RWPE1 (cell line): ENCODE data around the gene S100A5.
A peak's percentile ranks its signal among the peaks of the same experiment; 100 is the strongest.

Experiments
- CTCF ChIA-PET: fragments of 350-600 bp; sonication (Branson Sonifier 250); formaldehyde crosslinking; extraction: SDS; loops from one replicate; lab custom pipeline; 2021; lab: Yijun Ruan, JAX
- POLR2A ChIA-PET: fragments of 400-600 bp; formaldehyde crosslinking; extraction: SDS; loops from one replicate; lab custom pipeline; 2020; ENCODE audit warnings: antibody characterized with exemption; ENCODE audit not compliant: low non-redundant PET; lab: Yijun Ruan, JAX
- DNase-seq: peaks from one replicate; pipeline ENCODE4 v3.0.0; 2012; ENCODE audit warnings: low spot score
- H3K27ac ChIP-seq: fragments of 450-650 bp; 2 replicates; pipeline ENCODE4 v1.5.1; 2017
- CTCF ChIP-seq: fragments of 450-650 bp; conservative IDR thresholded peaks from 2 replicates; pipeline ENCODE4 v1.5.1; 2017; ENCODE audit warnings: low read depth, mild to moderate bottlenecking

The S100A5 gene

DNA sequence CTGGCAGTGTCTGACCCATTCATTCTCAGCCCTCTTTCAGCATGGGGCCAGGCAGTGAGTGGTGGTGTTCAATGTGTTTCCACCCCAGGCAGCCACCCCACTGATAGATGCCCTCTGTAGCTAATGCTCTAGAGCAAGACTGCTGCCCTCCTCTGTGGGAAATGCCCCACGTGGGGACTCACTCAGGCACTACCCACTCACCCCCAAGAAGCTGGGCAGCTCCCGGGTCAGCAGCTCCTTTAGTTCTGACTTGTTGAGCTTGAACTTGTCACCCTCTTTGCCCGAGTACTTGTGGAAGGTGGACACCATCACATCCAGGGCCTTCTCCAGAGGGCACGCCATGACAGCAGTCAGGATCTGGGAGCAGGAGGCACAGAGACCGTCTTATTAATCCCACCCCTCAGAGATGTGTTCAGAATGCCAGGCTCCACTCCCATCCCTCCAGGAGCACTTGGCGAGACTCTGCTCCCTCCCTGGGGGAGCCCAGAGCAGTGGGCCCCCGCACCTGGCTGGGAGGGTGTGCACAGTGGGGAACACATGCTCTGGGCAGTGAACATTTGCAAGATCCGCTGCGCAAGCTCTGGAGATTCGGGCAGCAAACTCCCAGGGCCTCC is 3.8 kb upstream of the S100A5 start:
- no peak for DNase-seq
- no peak for TF ChIP-seq CTCF
- peak overlapping the region; percentile 96 for H3K27ac ChIP-seq
- ChIA-PET POLR2A (interaction anchor here (0.9 to 1.5 kb wide), 2 partner anchors 10 to 19 kb away, joined by 3 to 6 read pairs; no protein-coding TSS in a partner anchor), CTCF (interaction anchor here (0.9 to 1.6 kb wide), 3 partner anchors 23 to 73 kb away, joined by 3 to 10 read pairs (median 4); no protein-coding TSS in a partner anchor)

DNA sequence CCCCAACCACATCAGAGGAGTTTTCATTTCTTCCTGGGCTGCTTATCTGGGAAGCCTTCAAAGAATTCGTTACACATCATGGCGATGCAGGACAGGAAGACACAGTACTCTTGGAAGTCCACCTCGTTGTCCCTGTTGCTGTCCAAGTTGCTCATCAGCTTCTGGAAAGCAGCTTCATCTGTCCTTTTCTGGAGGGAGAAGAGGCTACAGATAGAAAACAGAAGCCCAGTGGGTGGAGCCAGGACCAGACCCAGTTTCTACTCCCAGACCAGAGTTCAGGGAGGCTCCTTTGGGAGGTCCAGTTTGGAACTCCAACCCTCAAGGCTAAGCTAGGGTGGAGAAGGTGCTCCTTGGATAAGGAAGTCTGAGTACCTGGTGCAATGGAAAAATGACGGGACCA is 3.0 kb upstream of the S100A5 start:
- DNase-seq, result no peak
- POLR2A ChIA-PET, result no interaction called here
- peak overlapping the region; percentile 96 for H3K27ac ChIP-seq
- TF ChIP-seq CTCF, result no peak
- CTCF ChIA-PET, result no interaction called here

- ChIA-PET POLR2A (no interaction called here), CTCF (no interaction called here)
- no peak for DNase-seq
- TF ChIP-seq CTCF, result no peak
- H3K27ac ChIP-seq, result peak overlapping the region; percentile 96
Measured at GRCh38 chr1:153542956-153543711, 2.4 kb upstream of the S100A5 start.

GRCh38 chr1:153541641-153542590 is 1.2 kb upstream of the S100A5 start:
- peak overlapping the region; percentile 96 for H3K27ac ChIP-seq
- DNase-seq, result no peak
- CTCF ChIA-PET, result no interaction called here
- TF ChIP-seq CTCF, result no peak
- POLR2A ChIA-PET, result no interaction called here

- no peak for TF ChIP-seq CTCF
- peak overlapping the region; percentile 96 for H3K27ac ChIP-seq
- ChIA-PET CTCF (no interaction called here), POLR2A (no interaction called here)
- DNase-seq, result no peak
Measured at GRCh38 chr1:153539395-153540093, 1.2 kb downstream of the S100A5 start.
